HEK293T (cell line): Measurements from ENCODE around the gene SNX22.

Experiments used
- ARNT ChIP-seq: fragments of 450-650 bp; IDR thresholded peaks from 2 replicates; pipeline ENCODE4 v1.6.1; 2017; ENCODE audit warnings: mild to moderate bottlenecking
- BHLHE40 ChIP-seq: fragments of 450-650 bp; IDR thresholded peaks from 2 replicates; pipeline ENCODE4 v1.6.1; 2016; ENCODE audit warnings: mild to moderate bottlenecking, moderate library complexity, borderline replicate concordance
- FOXK2 ChIP-seq: fragments of 450-650 bp; IDR thresholded peaks from 2 replicates; pipeline ENCODE4 v1.6.1; 2016; ENCODE audit warnings: mild to moderate bottlenecking
- FOXM1 ChIP-seq: fragments of 450-650 bp; IDR thresholded peaks from 2 replicates; pipeline ENCODE4 v1.6.1; 2017; ENCODE audit warnings: mild to moderate bottlenecking, borderline replicate concordance
- L3MBTL2 ChIP-seq: fragments of 450-650 bp; conservative IDR thresholded peaks from 2 replicates; pipeline ENCODE4 v1.6.1; 2016; ENCODE audit warnings: mild to moderate bottlenecking

GRCh38 chr15:64187396-64188191 is 36.1 kb downstream of the SNX22 start:
- TF ChIP-seq ARNT, result no peak
- no peak for TF ChIP-seq FOXK2
- TF ChIP-seq L3MBTL2, result no peak
- no peak for TF ChIP-seq FOXM1
- TF ChIP-seq BHLHE40, result no peak
